ENCODE data around the gene NDUFV1.

DNA sequence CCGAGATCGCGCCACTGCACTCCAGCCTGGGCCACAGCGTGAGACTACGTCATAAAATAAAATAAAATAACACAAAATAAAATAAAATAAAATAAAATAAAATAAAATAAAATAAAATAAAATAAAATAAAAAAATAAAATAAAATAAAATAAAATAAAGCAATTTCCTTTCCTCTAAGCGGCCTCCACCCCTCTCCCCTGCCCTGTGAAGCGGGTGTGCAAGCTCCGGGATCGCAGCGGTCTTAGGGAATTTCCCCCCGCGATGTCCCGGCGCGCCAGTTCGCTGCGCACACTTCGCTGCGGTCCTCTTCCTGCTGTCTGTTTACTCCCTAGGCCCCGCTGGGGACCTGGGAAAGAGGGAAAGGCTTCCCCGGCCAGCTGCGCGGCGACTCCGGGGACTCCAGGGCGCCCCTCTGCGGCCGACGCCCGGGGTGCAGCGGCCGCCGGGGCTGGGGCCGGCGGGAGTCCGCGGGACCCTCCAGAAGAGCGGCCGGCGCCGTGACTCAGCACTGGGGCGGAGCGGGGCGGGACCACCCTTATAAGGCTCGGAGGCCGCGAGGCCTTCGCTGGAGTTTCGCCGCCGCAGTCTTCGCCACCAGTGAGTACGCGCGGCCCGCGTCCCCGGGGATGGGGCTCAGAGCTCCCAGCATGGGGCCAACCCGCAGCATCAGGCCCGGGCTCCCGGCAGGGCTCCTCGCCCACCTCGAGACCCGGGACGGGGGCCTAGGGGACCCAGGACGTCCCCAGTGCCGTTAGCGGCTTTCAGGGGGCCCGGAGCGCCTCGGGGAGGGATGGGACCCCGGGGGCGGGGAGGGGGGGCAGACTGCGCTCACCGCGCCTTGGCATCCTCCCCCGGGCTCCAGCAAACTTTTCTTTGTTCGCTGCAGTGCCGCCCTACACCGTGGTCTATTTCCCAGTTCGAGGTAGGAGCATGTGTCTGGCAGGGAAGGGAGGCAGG lies 23.2 kb upstream of the NDUFV1 start, which contains the start of gene GSTP1:
- TF ChIP-seq GATA2 (IDR thresholded peaks at IDR 0.05; ENCODE audit: low read depth, low read length): no peak
- no peak for TF ChIP-seq GATA3 (IDR thresholded peaks at IDR 0.05; ENCODE audit: low read depth, low read length)

Data from SH-SY5Y (cell line).